NCI-H2081 (cell line): ENCODE results near the gene HDC.

ENCODE experiments used
- DNase-seq, 2 experiments: peaks; one replicate each; lab custom pipeline; 2025; lab: John Stamatoyannopoulos, UW

The HDC gene

DNA sequence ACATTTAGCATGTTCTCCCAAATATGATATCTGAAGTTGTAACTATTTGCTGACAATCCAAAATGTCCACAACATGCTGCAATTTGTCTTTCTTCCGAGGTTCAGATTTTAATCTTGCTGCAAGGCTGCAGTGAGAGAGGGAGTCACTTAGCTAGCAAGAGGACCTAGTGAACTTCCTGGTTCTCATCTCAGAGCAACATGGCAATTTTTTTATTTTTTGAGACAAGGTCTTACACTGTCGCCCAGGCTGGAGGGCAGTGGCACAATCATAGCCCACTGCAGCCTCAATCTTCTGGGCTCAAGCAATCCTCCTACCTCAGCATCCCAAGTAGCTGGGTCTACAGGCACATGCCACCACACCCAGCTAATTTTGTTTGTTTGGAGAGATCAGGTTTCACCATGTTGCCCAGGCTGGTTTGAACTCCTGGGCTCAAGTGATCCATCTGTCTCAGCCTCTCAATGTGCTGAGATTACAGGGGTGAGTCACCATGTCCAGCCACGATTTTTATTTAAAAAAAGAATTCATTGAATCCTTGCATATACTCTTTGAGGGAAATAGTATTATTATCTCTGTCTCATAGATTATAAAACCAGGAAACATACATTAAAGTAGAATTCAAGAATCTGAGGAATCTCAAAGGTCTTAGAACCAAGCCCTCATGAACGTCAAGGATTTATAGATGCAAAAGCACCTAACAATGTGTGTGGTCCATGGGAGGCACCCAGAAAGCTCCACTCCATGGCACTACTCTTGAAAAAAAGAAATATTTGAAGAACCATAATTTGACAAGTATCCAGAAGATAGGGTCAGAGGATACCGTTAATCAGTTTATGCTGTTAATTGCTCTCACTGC lies 9.1 kb downstream of the HDC start:
- no peak for DNase-seq

DNA sequence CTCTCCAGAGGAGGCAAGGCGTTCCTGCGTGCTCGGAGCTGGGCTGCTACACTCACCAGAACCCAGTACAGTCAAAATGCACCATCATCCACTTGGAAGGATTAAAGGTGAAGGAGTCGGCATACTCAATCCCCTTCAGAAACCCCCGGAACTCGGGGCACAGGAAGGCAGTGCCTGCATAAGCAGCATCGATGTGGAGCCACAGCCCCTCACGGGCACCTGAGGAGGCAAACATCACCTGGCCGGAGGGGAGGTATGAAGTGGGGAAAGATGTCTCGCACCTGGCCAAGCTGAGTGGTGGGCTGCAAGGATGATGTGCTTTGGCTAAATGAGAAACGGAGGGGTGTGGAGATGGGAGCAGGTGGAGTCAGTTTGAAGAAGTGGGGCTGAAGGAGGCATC lies 13.0 kb downstream of the HDC start:
- no peak for DNase-seq

DNA sequence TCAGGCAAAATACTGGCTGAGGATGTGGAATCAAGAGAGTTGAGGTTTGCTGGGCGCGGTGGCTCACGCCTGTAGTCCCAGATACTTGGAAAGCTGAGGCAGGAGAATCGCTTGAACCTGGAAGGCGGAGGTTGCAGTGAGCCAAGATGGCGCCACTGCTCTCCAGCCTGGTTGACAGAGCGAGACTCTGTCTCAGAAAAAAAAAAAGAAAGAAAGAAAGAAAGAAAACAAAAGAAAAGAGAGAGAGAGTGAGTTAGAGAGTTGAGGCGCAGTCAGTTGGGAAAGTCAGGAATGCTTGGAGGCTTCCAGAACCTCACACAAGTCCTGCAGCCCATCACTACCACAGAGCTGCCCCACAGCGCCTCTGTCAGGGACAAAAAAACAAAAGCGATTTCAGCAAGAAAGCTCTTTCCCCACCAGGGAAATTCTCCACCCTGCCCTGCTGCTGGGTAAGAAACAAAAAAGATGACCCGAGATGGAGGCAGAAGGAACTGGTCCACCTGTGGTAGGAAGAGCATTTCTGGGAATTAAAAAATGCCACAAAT lies 13.8 kb downstream of the HDC start:
- DNase-seq: no peak

DNA sequence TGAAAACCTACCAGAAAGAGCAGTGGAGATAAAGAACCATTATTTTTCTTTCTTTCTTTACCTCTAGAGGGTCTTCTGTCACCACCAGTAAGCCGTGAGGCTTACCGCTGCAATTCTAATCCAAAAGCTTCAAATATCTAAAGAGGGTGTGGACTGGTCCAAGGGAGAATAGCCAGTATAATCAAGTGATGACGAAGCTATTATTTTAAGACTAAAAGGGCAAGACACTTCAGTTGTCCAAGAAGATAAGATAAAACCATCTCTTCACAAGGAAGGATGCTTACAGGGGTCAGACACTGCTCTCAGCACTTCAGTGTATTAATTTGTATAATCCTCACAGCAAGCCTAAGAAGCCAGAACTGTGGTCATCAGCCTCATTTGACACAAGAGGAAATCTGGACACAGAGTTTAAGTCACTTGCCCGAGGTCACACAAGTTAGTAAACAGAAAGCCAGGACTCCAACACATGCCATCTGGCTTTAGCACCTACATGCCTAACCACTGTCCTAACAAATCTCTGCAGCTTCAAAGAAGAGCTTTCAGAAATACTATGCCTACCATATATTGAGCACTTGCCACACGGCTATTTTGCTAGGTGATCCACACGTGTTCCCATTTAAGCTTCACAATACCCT lies 14.6 kb downstream of the HDC start:
- DNase-seq: no peak

DNA sequence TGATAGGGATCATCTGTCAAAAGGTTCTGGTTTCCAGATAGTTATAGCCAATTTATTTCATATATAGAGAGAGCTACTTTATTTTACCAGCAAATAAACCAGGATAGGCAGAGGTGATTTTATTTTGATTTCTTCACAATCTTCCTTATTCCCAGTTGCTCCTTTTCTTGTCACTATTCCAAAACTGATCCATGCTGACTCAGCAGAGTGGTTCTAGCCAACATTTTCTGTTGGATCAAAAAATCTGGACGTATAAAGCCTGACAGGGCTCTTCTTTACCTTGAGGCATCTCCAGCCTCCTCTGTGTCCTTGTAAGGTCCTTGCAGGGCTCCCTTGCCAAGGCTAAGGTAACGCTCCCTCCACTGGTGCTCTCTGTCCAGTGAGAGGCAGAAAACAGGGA lies 15.8 kb downstream of the HDC start:
- DNase-seq: no peak

DNA sequence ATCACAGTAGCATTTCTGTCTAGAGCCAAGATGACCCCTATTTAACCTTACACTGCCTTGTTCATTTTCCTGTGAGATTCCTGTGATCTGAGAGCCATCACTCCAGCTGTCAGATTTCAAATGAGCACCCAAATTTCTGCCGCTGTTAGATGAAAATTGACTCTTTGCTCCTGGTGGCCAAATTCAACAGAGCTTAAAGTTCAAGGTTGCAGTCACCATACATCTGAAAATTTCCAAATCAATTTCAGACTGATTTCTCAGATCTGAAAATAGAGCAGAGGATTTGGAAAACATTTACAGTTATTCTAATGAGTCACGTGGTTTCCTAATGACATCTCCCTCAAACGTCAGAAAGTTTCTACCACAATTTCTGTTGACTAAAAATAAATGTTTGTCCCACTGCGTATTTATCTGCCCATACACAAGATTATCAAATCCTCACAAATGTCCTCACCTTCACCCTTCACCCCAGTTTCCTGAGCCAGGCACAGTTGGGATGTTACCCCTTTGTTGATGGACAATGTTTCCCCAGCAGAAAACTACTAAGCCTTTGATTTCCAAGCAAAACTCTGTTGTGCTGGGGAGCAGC lies 16.4 kb downstream of the HDC start:
- DNase-seq: no peak

DNA sequence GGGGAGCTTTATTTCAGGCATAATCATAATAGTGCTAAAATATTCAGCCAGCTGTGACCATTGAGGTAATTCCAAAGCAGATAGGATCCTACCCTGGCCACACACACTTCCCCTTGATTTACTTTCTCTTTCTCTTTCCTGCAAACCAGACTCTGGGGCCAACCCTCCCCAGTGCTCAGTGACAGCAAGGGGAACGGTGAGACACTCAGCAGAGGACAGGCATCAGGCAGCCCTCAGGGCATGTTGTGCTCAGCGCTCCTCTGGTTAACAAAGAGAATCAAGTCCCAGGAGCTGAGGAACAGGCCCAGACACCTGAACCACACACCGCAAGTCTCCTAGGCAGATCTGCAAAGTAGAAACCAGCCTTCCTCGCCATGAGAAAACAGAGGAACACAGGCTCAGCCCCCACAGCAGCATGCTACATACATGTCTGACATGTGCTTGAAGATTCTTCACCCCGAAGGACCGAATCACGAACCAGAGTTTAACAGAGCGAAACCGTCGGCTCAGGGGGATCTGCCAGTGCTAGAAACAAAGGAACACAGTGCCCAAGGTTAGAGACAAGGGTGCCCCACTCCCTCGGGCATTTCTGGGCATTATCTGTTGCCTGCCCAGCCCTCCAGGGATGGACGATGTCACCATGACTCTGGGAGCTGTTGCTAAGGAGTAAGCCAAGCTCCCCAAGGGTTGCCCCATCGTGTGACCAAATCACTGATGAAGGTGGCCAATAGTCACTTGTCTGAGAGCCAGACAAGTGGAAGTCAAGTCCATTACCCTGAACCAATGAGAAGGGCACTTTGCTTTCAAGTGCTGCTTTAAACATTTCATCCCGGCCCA lies 17.5 kb downstream of the HDC start:
- DNase-seq: no peak

DNA sequence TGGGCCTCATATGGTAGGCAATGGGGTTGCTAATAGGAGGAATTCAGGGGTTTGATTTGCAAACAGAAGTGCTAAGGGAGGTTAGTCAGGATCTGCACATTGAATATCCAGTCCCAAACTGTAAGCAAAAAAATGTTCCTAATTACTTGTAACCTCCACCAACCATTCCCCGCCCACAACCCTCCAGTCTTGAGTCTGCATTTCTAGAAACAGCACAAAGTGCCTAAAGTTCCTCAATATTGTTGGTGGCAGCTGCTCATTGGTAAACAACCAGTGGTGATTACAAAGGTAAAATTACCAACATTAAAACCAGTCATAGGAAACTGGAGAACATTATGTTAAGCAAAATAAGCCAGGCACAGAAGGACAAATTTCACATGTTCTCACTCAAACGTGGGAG lies 18.9 kb downstream of the HDC start:
- no peak for DNase-seq

DNA sequence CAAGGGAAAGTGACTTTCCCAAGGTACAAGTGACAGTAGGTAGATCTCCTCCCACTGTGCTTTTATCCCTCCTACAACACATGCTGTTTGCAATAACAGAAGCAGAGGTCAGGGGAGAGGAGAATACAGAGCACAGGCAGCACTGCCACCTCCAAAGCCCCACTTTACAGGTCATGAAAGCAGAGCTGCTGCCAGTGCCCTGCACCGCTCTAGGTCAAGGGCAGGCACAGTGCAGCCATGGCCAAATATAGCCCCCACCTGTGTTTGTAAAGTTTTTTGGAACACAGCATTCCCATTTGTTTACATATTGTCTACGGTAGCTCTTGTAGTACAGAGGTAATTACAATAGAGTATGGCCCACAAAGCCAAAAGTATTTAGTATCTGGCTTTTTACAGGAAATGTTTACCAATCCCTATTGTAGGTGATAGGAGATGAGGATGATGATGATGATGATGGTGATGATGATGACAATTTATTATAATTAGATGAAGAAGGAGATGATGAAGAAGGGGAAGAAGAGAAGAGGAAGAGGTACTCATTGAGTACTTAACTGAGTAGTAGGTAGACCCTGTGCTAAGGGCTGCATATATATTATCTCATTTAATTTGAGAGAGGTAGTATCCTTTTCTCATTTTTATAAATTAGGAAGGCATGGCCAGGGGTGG lies 20.4 kb downstream of the HDC start:
- no peak for DNase-seq

DNA sequence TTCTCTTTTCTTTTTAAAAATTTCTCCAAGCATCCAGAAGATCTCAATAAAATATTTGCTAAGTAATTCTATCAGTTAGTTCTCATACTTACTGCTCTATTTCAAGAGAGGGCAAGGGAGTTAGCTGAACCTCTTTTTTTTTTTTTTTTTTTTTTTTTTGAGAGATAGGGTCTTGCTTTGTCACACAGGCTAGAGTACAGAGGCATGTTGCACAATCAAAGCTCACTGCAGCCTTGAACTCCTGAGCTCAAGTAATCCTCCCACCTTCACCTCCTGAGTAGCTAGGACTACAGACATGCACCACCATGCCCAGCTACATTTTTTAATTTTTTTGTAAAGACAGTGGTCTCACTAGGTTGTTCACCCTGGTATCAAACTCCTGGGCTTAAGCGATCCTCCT lies 21.4 kb downstream of the HDC start:
- DNase-seq: no peak

DNA sequence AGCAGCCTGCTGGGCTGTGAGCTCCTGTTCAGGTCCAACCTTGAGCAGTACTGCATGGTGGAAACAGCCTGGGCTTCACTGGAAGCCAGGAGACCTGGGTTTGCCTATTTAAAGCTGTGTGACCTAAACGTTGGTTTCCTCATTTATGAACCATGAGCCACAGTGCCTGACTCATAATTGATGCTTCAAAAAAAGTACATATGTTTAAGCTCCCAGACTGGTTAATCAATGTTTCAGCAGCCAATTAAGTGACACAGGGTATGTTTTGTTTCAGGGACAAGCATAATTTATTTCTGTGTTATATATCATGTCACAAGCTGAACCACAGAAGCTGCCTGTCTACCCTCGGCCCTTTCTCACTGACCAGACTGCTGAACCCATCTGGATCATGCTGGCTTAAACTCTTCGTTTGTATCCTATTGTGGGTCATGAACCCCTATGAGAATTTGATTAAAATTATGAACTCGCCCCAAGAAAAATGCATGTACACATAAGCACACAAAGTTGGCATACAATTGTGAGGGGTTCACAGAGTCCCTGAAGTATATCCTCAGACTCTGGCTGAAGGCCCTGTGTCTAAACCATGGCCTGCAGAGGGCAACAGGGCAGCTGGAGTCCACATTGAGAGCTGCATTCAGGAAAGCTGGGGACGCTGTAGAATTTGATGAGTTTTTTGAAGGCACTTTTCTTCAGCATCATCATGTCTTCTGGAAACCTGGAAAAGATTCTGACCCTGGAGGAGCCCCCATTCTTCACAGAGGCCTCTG lies 23.7 kb downstream of the HDC start:
- no peak for DNase-seq

DNA sequence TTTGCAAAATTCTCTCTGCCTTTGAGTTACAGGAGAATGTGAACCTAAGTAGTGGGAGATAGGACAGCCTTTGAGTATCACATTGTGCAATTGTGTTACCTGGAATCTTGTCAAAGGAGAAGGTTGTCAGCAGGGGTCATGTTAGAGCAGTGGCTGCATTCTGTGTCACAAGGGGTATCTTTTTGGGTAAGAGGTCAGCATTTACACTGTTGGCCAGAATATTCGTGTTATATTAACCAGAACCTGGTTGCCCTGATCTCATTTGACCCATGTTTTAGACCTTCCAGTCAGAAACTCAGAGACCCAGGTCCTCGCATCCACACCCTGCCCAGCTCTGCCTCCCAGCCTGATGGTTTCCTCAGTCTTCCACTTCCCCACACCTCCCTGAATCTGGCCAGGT lies 27.3 kb downstream of the HDC start:
- no peak for DNase-seq

DNA sequence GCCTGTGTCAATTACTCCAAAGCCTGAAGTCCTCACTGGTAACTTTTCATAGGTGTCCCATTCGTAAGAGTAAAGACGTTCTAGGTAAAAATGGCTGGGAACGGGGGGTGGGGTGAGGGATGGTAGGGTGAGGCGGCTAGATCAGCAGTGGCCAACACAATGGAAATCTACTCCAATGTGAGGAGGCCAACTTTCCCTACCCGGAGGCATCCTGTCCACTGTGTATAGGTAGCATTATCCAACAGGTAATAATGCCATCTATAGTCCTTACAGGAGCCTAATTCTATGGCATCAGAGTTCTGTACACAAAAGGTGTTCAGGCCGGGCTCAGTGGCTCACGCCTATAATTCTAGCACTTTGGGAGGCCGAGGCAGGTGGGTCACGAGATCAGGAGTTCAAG lies 29.1 kb downstream of the HDC start:
- no peak for DNase-seq

DNA sequence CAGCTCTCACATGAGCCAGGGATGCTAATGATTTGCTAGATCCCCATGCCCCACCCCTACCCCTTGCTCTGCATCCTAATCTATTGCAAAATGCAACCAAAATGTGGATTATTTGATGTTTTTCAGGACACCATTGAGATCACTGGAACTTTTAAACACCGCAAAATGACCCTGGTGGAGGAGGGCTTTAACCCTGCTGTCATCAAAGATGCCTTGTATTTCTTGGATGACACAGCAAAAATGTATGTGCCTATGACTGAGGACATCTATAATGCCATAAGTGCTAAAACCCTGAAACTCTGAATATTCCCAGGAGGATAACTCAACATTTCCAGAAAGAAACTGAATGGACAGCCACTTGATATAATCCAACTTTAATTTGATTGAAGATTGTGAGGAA lies 29.7 kb downstream of the HDC start:
- no peak for DNase-seq

DNA sequence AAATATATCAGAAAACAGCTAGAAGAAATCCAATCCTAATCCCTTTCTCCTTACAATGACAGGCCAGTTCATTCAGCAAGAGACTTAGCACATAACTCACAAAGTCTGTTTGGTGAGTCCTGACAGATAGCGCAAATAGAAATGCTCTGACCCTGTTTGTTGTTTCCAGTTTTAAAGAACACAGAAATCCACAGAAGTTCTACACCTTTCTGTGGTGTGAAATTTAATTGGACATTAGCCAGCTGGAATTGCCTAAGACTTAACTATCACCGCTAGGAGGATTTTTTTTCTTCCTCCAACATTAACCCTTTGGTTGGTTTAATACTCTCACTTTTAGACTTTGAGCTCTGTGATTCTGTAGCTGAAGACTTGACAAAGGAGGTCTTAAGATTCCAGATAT lies 30.8 kb downstream of the HDC start:
- DNase-seq: no peak

DNA sequence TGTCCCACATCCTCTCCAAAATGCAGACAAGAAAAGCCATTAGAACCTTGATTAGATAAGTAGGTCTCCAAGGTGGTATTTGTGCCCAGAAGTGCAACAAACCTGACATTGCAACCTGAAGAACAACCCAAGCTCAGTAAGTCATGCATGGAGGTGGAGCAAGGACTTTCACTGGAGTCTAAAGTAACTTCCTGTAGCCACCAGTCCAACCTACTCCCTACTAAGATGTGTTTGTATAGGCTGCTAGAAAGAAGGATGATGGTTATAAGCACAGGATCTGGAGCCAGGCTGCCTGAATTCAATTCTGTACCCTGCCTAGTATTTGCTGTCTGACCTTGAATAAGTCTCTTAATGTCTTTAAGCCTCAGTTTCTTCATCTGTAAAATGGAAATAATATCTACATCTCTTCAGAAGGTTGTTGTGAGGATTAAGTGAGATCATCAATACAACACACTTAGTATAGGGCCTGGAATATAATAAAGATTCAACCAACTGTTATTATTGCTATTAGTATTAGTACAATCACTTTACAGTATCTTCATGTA lies 32.3 kb downstream of the HDC start:
- DNase-seq: no peak

DNA sequence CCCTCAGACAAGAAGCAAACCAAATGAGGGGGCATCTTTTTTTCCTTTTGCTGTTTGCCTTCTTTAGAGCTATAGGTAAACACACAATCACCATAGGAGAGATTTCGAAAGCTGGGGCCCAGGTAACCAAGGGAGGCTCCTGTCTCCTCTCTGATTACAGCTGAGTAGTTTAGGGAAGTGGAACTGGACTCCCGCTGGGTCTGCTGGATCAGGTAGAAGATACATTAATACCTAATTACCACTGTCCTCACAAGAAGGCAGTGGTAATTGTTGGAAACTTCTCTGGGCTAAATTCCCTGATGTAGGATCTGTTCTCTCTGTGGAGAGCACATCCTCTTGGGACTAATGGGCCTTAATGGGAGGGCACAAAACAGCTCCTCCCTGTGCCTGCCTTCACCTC lies 32.7 kb downstream of the HDC start:
- no peak for DNase-seq

DNA sequence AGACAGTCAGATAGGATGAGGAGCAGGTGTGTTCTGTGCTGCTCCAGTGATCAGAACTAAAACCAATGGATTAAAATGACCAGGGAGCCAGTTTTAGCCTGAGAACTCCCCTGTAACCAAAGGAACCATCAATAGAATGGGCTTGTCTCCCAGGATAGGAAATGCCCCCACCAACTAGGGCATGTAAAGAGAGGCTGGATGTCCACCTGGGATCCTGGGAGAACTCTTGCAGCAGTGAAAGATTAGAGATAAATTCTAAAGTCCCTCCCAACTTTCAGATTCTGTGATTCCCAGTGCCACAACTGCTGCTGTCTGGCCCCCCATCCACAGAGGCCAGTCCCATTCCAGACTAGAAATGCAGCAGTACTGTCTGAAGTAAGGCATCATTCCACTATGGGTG lies 33.8 kb downstream of the HDC start:
- no peak for DNase-seq

DNA sequence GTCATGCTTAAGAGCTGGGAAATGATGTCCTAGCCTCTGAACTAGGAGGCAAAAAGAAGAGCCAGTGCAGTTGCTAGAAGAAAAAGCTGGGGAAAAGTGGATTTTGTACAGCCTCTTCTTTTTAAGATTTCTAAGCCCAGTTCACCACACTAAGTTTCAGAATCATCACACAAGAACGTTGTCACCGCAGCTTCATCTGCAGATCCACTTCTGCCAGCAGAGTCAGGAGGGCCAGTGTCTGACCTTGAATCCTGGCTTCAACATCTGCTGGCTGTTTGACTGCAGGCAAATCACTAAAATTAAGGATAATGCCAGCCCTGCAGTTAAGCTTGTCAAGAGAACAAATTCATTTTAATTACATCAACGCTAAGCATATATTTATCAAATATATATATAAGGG lies 36.2 kb downstream of the HDC start:
- no peak for DNase-seq

DNA sequence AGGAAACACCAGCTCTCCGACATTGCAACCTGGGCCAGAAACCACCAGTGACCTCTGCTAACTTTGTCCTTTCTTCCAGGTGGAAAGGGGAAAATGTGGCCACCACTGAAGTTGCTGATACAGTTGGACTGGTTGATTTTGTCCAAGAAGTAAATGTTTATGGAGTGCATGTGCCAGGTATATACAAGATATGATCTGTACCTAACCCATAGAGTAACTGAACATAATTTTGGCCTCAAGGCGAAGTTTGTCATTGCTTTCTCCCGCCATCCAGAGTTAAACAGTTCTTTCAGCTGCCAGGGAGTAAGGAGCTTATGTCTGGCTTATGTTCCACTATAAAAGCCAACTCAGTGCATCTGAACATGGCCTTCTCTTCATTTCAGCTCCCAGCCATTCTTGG lies 36.7 kb downstream of the HDC start:
- DNase-seq: no peak

DNA sequence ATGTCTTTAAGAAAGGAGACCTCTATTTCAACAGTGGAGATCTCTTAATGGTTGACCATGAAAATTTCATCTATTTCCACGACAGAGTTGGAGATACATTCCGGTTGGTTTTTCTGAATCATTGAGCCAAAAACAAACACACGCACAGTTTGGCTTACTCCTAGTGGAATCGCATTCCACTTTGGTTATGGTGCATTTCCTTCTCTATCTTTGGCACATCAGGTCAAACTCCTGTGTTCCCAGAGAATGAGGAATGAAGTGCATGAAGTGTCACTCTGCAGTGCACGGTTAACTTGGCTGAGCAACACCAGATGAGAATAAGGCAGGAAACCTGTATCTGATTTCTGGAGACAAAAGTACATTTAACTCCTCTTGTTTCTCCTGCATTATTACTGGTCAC lies 38.5 kb downstream of the HDC start:
- no peak for DNase-seq
